Suprapubic skin (tissue), 4 donors: ENCODE measurements around the gene CNPY2.

Source experiments
- CTCF ChIP-seq, 2 donors: fragments of 200-600 bp in 1 of 2; fragments of 450-650 bp in 1 of 2; sonication (generic) in 1 of 2; IDR thresholded peaks; one replicate each; pipeline ENCODE4 v1.5.1; 2016 to 2019; ENCODE audit warnings: antibody characterized with exemption in 2 of 2, mild to moderate bottlenecking in 1 of 2, moderate library complexity in 1 of 2
- EP300 ChIP-seq: sonication (generic); formaldehyde crosslinking; IDR thresholded peaks from one replicate; pipeline ENCODE4 v1.6.1; 2017; ENCODE audit warnings: antibody characterized with exemption
- POLR2AphosphoS5 ChIP-seq, 3 donors: sonication (generic); formaldehyde crosslinking; IDR thresholded peaks; one replicate each; pipeline ENCODE4 v1.6.1; 2017; ENCODE audit warnings: antibody characterized with exemption in 3 of 3

DNA sequence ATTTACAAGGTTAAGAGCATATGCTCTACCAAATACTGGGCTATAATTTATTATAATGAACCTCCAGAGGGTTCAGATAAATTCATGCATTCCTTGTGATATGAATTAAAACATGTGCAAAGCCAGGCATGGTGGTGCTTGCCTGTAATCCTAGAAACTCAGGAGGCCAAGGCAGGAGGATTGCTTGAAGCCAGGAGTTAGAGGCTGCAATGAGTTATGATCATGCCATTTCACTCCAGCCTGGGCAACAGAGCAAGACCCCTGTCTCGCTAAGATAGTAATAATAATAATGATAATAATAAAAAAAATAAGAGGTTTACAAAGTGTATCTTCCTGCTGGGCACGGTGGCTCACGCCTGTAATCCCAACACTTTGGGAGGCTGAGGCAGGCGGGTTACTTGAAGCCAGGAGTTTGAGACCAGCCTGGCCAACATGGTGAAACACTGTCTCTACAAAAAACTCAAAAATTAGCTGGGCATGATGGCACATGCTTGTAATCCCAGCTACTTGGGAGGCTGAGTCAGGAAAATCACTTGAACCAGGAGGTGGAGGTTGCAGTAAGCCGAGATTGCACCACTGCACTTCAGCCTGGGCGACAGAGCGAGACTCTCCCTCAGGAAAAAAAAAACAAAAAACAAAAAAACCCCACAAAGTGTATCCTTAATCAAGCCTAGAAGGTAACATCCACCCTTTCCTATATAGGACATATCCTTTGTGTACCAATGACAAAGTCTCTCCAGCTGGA, 8.4 kb downstream of the CNPY2 start:
- no peak for TF ChIP-seq CTCF (IDR thresholded peaks at IDR 0.05)
- no peak for TF ChIP-seq POLR2AphosphoS5 (IDR thresholded peaks at IDR 0.05)
- TF ChIP-seq EP300, result no peak
